ENCODE data around the gene RUBCNL.

DNA sequence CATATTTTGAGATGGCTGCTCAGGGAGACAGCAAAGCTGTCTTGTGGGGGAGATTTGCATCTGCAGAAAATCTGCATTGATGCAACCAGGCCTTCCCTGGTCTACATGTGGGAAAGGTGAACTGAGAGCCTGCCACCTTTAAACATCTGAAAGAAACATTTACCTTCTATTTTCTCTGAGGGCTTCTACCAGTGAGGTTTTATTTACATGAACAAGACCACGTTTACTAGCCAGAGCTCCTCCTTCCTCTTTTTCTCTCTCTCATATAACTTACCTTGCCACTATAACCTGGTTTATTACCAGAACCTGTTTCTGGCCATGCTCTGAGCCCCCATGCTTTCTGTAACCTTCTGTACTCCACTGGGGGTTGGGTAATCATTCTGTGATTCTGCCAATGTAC lies 14.4 kb upstream of the RUBCNL start:
- TF ChIP-seq, protein P1, sequence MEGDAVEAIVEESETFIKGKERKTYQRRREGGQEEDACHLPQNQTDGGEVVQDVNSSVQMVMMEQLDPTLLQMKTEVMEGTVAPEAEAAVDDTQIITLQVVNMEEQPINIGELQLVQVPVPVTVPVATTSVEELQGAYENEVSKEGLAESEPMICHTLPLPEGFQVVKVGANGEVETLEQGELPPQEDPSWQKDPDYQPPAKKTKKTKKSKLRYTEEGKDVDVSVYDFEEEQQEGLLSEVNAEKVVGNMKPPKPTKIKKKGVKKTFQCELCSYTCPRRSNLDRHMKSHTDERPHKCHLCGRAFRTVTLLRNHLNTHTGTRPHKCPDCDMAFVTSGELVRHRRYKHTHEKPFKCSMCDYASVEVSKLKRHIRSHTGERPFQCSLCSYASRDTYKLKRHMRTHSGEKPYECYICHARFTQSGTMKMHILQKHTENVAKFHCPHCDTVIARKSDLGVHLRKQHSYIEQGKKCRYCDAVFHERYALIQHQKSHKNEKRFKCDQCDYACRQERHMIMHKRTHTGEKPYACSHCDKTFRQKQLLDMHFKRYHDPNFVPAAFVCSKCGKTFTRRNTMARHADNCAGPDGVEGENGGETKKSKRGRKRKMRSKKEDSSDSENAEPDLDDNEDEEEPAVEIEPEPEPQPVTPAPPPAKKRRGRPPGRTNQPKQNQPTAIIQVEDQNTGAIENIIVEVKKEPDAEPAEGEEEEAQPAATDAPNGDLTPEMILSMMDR (IDR thresholded peaks at IDR 0.05), result no peak
- TF ChIP-seq POLR2AphosphoS5 (IDR thresholded peaks at IDR 0.05) (no peak), POLR2A (IDR thresholded peaks at IDR 0.05) (no peak)
